Measurements from ENCODE around the gene SEMA6A.
"Not testable (repeated sequence)": the region's sequence is repeated elsewhere in the genome, so short reads cannot be mapped to it uniquely, and the experiment has no call there.

The SEMA6A gene

DNA sequence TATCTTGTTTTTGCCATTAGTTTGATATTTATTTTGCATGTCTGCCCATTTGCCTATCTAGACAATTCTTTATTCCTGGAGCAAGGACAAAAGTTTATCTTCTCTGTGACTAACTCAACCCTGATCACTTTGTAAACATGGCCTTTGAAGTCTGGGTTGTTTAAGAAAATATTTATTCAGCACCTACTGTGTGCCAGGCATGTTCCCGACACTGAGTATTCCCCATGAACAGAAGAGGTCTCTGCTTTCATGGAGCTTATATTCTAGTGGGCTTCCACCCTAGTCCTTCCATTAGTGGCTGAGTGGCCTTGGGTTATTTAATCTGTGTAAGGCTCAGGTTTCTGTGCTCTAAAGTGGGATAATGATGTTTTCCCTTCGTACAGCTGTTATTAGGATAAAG lies 49.7 kb downstream of the SEMA6A start:
- no peak overlapping the region for H3K27ac Mint-ChIP-seq

DNA sequence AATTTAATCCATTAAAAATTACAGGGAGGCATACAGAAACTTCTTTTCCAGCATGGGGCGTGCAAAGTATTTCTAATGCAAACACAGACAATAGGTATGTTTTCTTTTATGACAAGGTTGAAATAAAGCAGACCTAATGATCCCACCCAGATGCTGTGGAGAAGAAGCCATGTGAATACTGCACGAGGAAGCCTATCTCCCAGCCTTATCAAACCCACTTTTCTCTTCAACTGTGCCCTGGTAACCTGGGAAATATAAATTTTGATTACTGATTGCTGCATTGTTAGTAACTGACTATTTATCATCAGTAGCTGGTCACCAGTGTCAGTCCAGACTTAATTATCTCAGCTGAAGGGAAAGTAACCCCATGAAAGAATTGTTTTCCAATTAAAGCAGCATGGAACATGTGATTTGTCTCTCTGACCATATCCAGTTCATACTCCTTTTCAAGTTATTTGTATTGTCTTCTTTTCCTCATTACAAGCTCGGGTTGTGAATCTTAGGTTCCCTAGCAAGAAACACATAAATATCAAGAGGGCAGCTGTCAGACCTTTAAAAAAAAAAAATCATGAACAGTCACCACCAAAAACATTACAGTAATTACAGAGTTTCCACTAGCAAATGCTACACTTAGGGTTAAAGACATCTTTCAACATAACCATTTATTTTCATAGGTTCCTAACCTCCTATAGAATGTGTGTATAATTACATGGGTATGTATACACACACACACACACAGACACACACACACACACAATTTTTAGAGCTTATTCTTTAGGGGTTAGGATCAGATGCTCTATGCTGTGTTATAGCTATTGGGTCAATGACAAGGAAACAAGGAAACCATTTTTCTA lies 50.3 kb downstream of the SEMA6A start:
- Mint-ChIP-seq H3K4me1 (no peaks in the 10 kb centered on the region), H3K27me3 (no peaks in the 10 kb centered on the region)

More for the DNA sequence above, 49.7 kb downstream of the SEMA6A start:
- Mint-ChIP-seq H3K4me1 (no peaks in the 10 kb centered on the region), H3K27me3 (no peaks in the 10 kb centered on the region), H3K36me3 (peaks cover 14% of the 10 kb centered on the region), H3K4me3 (no peak overlapping the region), H3K9me3 (no peaks in the 10 kb centered on the region)
- ATAC-seq, result no peak

DNA sequence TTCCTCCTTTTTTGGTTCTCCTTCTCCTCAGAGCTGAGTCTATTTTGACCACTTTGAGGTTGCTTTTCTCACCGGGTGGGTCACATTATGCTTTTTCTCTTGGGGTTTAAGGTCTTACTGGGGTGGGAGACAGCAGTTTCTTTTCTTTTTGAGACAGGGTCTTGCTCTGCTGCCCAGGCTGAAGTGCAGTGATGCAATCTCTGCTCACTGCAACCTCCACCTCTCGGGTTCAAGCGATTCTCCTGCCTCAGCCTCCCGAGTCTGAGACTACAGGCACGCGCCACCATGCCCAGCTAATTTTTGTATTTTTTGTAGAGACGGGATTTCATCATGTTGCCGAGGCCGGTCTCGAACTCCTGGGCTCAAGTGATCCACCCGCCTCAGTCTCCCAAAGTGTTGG lies 51.4 kb downstream of the SEMA6A start:
- H3K36me3 Mint-ChIP-seq, result peaks cover 23% of the 10 kb centered on the region
- not testable (repeated sequence) for ATAC-seq, H3K4me1 Mint-ChIP-seq, H3K27me3 Mint-ChIP-seq, H3K9me3 Mint-ChIP-seq, H3K27ac Mint-ChIP-seq, H3K4me3 Mint-ChIP-seq

More for the DNA sequence above, 50.3 kb downstream of the SEMA6A start:
- ATAC-seq, result no peak
- Mint-ChIP-seq H3K4me3 (no peak overlapping the region), H3K9me3 (no peaks in the 10 kb centered on the region), H3K36me3 (peaks cover 14% of the 10 kb centered on the region), H3K27ac (no peak overlapping the region)

DNA sequence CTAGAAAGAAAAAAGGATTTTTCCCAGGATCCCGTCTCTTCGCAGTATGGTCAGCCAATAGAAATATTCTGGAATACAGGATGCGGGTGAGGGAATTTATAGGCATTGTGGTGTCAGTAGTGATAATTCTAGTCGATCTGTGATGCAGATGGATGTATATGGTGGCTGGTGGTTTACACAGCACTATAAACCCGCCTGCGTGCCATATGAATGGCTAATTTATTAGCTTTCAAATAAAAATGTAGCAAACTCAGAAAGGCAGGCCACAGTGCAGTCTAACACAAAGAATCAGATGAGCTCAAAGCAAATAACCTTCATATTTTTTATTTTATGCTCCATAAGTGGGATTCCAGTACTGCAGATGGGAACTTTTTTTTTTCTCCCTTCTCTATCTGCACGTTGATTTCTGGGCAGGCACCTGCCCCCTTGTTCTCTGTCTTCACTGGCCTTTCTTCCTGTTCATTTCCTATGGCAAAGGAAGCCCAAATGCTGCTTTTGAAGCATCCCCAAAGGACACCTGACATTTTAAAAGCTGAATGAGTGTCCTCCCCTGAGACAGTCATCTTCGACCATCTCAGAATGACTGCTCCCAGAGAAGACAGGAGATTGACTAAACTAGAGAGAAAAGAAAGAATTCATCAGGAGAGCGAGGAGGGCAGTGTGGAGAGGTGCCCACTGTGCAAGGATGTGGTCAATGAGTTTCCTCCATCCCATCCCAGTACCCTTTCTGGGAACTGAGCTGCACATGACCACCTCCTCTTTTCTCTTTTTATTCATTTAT lies 52.1 kb downstream of the SEMA6A start:
- H3K27ac Mint-ChIP-seq, result no peak overlapping the region
- ATAC-seq, result peak; percentile 31
- no peak overlapping the region for H3K4me3 Mint-ChIP-seq
- H3K27me3 Mint-ChIP-seq, result no peaks in the 10 kb centered on the region
- no peaks in the 10 kb centered on the region for H3K4me1 Mint-ChIP-seq
- H3K9me3 Mint-ChIP-seq, result no peaks in the 10 kb centered on the region
- peaks cover 25% of the 10 kb centered on the region for H3K36me3 Mint-ChIP-seq

DNA sequence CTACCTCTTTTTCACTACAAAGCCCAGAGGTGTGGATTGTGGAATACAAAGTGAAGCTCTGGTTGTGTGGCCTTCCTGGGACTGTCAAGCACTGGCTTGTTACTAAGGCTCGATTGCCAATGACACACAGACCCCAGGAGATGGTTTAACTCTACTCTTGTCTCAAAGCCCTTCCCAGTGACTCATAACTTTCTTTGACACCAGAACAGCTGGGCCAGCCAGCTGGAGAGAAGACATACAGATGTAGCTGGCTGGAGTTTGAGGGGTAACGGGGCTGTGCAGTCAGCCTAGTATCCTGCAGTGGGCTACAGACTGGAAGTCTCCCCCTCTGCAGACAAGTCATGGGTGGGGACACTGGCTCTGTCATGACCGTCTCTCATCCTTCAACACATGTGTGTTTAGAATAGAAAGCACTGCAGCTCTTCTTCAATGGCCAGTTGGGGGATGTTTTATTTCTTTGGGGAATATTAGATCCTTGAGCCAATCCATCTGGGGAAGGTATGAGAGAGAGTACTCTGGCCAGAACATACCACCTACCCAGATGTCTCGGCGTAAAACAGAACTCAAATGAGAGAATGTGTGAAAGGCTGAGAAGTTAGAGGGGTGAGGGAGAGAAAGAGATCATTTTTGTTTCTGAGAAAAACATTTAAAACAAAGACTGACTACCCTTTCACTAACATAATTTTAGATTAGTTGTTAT lies 53.3 kb downstream of the SEMA6A start:
- Mint-ChIP-seq H3K36me3 (peaks cover 25% of the 10 kb centered on the region), H3K27me3 (no peaks in the 10 kb centered on the region), H3K9me3 (no peaks in the 10 kb centered on the region), H3K27ac (no peak overlapping the region), H3K4me1 (no peaks in the 10 kb centered on the region), H3K4me3 (no peak overlapping the region)
- ATAC-seq, result no peak

DNA sequence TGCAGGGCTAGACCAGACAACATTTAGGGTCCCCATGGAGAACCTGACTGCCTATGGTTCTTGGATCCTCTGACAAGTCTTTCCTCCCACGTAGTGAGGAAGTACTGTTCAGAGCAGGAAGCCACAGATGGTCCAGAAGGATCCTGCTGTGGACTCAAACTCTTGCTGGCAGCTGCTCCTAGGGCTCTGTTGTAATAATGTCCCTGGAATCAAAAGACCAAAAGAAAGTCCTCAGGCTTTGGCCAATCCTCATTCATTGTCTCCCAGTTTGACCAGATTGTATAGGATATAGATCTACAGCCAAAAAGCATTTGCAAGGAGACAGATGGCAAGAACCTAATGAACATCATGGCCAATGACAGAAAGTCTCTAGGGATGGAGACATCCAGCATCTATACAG lies 53.9 kb downstream of the SEMA6A start:
- no peaks in the 10 kb centered on the region for H3K27me3 Mint-ChIP-seq
- no peak overlapping the region for H3K4me3 Mint-ChIP-seq
- H3K9me3 Mint-ChIP-seq, result no peaks in the 10 kb centered on the region
- no peaks in the 10 kb centered on the region for H3K4me1 Mint-ChIP-seq
- no peak for ATAC-seq
- H3K27ac Mint-ChIP-seq, result no peak overlapping the region
- H3K36me3 Mint-ChIP-seq, result peaks cover 25% of the 10 kb centered on the region

DNA sequence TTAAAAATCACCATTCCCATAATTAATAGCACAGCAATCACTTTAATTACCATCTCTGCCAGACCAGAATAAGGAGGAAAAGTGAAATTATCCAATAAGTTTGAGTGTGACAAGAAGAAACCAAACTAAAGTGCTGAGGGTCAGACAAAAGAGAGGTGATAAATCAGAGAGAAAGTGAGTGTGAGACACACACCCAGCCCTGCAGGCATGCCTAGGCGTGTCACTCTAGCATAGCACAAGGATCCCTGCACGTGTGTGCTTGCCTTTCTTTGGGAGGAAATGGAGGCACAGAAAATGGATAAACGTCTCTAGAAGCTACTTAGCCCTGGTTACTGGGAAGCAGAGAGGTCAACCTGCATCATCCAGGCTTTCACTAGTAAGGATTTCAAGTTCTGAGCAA lies 56.2 kb downstream of the SEMA6A start:
- H3K9me3 Mint-ChIP-seq, result peaks cover 4% of the 10 kb centered on the region
- no peak overlapping the region for H3K27ac Mint-ChIP-seq
- H3K36me3 Mint-ChIP-seq, result peaks cover 23% of the 10 kb centered on the region
- ATAC-seq, result no peak
- H3K4me1 Mint-ChIP-seq, result no peaks in the 10 kb centered on the region
- H3K4me3 Mint-ChIP-seq, result no peak overlapping the region
- H3K27me3 Mint-ChIP-seq, result no peaks in the 10 kb centered on the region

DNA sequence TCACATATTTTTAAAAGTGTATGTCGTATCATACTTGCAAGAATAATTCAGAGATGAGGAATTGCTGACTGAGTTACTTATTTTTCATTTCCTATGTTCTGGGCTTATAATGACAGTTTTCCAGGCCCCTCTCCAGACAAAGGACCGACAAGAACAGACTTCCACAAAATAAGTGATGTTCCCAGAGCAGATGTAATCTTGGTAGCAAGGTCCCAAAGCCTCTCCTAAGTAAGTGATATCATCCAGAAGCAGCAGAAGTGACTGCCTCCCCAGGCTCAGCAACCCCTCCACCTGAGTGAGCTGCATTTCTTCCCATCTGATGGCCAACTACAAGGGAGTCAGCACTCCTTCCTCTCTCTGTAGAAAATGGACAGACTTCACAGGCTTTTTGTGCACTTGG lies 57.1 kb downstream of the SEMA6A start:
- H3K27me3 Mint-ChIP-seq, result no peaks in the 10 kb centered on the region
- H3K4me1 Mint-ChIP-seq, result no peaks in the 10 kb centered on the region
- H3K36me3 Mint-ChIP-seq, result peaks cover 25% of the 10 kb centered on the region
- no peak overlapping the region for H3K27ac Mint-ChIP-seq
- no peak overlapping the region for H3K4me3 Mint-ChIP-seq
- peaks cover 4% of the 10 kb centered on the region for H3K9me3 Mint-ChIP-seq
- no peak for ATAC-seq

DNA sequence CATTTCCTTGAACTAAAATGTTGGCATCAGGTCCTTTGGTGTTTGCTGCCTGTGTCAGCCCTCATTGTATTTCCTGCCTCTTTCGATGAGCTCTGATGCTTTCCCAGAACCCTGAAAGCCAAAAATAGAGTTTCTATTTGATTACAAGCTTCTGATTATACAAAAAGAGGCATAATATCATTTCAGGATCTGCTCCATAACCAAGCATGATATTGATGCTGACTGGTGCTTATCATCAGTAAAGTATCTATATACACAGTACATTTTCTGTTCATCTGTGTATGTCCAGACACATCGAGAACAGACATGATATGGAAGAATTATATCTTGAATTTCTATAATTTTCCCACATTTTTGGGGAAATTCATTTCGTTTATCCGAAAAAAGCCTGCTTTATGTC lies 58.6 kb downstream of the SEMA6A start:
- H3K9me3 Mint-ChIP-seq, result peaks cover 4% of the 10 kb centered on the region
- ATAC-seq, result no peak

DNA sequence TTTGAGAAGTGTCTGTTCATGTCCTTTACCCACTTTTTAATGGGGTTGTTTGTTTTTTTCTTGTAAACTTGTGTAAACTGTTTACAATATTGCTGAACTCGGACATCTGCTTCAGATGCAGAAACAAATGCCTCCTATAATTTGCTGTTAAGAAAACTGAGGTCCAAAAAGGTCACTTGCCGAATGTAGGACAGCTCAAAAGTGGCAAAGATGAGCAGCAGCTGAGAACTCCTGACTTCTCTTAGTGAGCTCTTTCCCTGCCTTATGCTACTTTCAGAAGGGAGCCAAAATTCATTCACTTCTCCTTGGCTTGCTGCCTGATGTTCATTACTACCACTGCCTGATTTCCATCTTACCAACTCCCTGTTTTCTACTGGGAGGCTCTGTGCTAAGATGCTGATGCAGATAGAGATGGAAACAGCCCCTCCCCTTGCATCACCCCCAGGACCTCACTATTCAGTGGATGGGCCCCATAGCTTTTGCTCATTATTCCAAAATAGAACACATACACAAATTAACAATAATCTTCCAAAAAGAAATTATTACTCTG lies 60.1 kb downstream of the SEMA6A start:
- no peak overlapping the region for H3K4me3 Mint-ChIP-seq
- ATAC-seq, result no peak
- peaks cover 25% of the 10 kb centered on the region for H3K36me3 Mint-ChIP-seq
- H3K4me1 Mint-ChIP-seq, result no peaks in the 10 kb centered on the region
- H3K27ac Mint-ChIP-seq, result no peak overlapping the region
- peaks cover 4% of the 10 kb centered on the region for H3K9me3 Mint-ChIP-seq
- no peaks in the 10 kb centered on the region for H3K27me3 Mint-ChIP-seq

More for the DNA sequence above, 58.6 kb downstream of the SEMA6A start:
- Mint-ChIP-seq H3K27ac (no peak overlapping the region), H3K4me1 (no peaks in the 10 kb centered on the region), H3K27me3 (no peaks in the 10 kb centered on the region), H3K36me3 (peaks cover 25% of the 10 kb centered on the region), H3K4me3 (no peak overlapping the region)

DNA sequence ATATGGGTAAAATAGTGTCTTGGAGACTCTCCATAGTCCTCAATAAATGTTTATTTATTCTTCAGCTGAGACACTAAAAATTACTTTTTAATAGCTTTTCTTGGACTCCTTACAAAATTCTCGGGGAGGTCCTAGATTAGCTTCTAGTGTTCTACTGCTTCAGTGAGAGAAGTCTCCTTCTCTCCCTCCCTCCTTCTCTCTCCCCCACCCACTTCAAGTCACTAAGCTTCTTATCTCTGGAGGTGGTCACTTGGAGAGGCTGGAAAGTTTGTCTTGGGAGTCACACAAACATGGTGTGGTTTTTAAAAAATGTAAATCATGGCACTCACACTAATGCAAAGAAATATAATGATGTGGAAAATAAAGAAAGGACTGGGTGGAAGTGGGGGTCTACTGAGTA lies 64.1 kb downstream of the SEMA6A start:
- no peaks in the 10 kb centered on the region for H3K4me1 Mint-ChIP-seq
- H3K36me3 Mint-ChIP-seq, result peaks cover 14% of the 10 kb centered on the region
- H3K9me3 Mint-ChIP-seq, result peaks cover 4% of the 10 kb centered on the region
- no peak overlapping the region for H3K27ac Mint-ChIP-seq
- H3K27me3 Mint-ChIP-seq, result no peaks in the 10 kb centered on the region
- no peak overlapping the region for H3K4me3 Mint-ChIP-seq
- no peak for ATAC-seq

DNA sequence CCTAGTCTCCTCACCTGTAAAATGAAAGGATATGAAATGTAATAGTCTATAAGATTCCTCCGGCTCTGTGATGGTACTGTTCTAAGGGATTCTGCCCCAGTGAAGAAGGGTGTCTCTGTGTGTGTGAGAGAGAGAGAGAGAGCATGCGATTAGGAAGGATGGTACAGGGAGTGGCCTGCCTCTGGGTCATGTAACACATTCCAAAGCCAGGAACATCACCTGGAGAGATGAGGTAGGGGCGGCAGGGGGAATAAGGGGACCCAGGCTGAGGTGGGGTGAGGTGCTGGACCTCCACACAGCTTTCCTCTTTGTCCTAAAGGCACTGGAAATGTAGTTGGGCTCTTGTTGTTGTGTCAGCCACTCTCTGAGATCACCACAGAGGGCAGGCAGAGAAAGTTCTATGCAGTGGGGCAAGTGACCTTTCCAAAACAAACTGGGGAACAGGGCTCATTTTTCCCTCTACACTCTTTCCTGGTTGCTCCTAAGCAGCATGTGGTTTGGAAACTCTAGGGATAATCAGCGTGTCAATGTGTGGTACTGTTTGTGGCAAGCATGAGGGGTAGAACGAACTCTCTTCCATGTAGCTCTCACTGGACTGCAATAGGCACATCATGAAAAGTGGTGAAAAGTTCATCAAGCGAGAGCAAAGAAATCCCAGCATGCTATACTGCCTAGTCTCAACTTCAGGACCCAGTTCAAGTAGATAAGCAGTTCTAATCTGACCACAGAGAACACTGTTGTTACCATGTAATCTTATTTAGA lies 65.0 kb downstream of the SEMA6A start:
- H3K36me3 Mint-ChIP-seq, result peaks cover 14% of the 10 kb centered on the region

DNA sequence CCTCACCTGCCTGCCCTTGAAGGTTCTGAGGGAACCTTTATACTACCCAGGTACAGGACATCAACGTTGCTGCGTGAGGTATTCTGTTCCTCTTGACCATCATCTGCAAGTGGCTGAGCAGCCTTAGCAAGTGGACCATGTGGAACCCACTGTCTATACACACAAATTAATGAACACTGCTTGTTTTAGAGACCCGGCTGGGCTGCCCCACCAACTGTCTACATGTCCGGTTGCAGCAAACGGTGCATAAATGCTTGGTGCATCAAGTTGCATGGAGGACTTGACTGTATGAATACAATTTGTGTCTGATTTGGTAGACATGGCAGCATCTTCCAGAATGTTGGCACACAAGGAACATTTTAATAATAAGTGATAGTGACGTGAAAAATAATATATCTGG lies 65.8 kb downstream of the SEMA6A start:
- no peak for ATAC-seq
- H3K9me3 Mint-ChIP-seq, result peaks cover 4% of the 10 kb centered on the region
- H3K4me3 Mint-ChIP-seq, result no peak overlapping the region
- H3K27ac Mint-ChIP-seq, result no peak overlapping the region
- no peaks in the 10 kb centered on the region for H3K27me3 Mint-ChIP-seq
- H3K36me3 Mint-ChIP-seq, result peaks cover 12% of the 10 kb centered on the region
- no peaks in the 10 kb centered on the region for H3K4me1 Mint-ChIP-seq

More for the DNA sequence above, 65.0 kb downstream of the SEMA6A start:
- no peak overlapping the region for H3K27ac Mint-ChIP-seq
- H3K4me1 Mint-ChIP-seq, result no peaks in the 10 kb centered on the region
- no peak overlapping the region for H3K4me3 Mint-ChIP-seq
- no peaks in the 10 kb centered on the region for H3K27me3 Mint-ChIP-seq
- H3K9me3 Mint-ChIP-seq, result peaks cover 4% of the 10 kb centered on the region
- ATAC-seq, result peak; percentile 41

DNA sequence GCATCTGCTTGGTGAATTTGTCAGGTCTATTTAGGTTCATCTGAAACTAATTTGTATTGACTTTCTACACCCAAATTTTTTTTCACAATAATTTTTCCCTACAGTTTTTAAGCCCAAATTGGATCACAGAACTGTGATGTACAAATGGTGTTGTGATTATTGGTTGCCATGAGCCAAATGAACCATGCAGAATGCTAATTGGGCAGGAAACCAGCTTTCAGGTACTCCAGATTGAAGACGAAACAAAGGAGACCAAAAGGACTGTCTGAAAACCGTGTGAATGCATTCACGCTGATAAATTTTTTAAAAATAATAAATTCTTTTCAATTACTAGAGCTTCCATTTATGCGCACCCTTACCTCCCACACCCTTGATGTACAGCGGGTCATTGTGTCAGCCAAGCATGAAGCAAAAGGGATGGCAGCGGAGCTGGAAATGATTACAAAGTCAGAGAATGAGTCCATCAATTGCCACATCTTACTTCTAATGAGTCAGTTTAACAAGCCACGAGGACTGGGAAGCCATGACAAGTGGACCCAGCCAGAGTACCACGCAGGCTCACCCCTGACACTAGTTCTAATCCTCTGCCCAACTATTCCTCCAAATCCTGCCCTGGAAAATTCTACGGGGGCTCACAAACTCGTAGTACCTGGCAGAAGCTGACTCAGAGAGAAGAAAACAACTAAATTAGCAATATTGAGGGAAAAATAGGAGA lies 66.5 kb downstream of the SEMA6A start:
- Mint-ChIP-seq H3K9me3 (no peaks in the 10 kb centered on the region), H3K27ac (no peak overlapping the region), H3K27me3 (no peaks in the 10 kb centered on the region), H3K4me3 (no peak overlapping the region), H3K4me1 (no peaks in the 10 kb centered on the region), H3K36me3 (peaks cover 12% of the 10 kb centered on the region)
- no peak for ATAC-seq

Data from stimulated activated memory B cell treated with anti-CD40 and anti-IgM and Interleukin-4, amounts not matched to agents 10 μg/mL and 1 μg/mL and 100 μg/mL, for 72 hours (primary cell).